Measurements from ENCODE around the gene UNC5B. TPM values are rescaled to one million over a fixed set of nuclear protein-coding genes. Genes with fewer than 3 reads are reported as not detected.

The UNC5B gene
- polyA plus RNA-seq, 12 donors = 8.2 to 17.6 (median 10.4) TPM; not detected in 1

GRCh38 chr10:71222601-71223346, 10.4 kb downstream of the UNC5B start:
- DNase-seq = no peak

DNA sequence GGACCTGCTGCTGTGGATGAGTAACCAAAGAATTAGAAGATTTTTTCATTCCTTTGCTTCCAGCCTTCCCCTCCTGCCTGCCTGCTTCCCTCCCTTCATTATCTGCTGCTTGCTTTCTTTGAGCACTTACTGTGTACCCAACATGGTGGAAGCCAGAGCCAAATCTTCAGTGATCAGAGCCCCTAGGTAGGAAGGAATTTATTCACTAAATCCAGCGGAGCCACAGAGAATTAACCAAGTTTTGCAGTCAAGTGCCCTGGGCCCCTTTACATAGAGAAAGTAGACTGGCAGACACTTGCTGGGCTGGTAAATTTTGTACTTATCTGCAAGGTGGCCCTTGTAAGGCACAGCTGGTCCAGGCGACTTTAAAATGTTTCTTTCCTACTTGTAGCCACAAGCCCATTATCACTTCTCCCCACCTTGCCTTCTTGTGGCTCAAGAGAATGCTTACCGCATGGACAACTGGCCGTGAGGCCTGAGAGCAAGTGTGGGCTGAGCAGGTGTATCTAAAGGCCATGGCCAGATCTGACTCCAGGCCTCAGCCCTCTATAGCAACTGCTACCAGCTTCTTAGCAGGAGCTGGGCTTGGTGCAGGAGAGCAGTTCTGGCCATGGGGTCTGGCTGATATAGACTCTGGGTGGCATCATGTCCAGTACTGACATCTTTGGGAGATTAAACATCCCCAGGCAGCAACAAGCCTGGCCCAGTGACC, 11.1 kb downstream of the UNC5B start:
- DNase-seq = no peak

- no peak for DNase-seq
Measured at GRCh38 chr10:71225291-71226058, 13.1 kb downstream of the UNC5B start.

DNA sequence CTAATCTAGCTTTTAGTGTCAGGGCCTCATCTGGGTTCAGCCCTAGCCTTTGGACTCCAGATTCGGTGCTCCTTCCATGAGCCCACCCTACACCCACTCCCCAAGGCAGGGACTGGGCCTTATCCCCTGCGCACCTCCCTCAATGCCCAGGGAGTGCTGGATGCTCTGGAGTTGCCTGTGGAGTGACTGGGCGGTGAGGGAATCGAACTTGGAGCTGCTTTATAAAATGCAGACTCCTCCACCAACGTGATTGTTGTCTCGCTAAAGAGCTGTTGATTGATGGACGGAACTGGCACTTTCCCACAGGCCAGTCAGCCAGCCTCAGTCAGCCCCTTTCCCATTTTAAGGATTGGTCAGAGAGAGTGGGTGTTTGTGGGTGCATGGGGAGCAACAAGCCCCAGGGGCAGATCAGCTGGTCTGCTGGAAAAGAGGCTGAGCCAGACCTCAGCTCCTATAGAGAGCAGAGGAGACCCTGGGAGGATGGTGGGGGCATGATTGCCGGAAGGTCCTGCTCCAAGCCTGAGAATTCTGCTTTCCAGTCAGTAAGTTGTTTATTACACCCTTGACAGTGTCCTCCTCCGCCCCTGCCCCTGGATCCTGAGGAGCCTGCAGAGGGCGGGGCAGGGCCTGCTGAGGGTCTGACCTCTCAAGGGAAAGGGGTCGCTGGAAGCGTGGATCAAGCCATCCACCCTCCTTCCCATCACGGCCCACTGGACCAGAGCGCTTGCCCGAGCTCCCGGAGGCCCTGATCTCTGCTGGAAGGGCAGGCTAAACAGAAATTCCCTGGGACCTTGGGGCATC, 16.7 kb downstream of the UNC5B start:
- no peak for DNase-seq

DNA sequence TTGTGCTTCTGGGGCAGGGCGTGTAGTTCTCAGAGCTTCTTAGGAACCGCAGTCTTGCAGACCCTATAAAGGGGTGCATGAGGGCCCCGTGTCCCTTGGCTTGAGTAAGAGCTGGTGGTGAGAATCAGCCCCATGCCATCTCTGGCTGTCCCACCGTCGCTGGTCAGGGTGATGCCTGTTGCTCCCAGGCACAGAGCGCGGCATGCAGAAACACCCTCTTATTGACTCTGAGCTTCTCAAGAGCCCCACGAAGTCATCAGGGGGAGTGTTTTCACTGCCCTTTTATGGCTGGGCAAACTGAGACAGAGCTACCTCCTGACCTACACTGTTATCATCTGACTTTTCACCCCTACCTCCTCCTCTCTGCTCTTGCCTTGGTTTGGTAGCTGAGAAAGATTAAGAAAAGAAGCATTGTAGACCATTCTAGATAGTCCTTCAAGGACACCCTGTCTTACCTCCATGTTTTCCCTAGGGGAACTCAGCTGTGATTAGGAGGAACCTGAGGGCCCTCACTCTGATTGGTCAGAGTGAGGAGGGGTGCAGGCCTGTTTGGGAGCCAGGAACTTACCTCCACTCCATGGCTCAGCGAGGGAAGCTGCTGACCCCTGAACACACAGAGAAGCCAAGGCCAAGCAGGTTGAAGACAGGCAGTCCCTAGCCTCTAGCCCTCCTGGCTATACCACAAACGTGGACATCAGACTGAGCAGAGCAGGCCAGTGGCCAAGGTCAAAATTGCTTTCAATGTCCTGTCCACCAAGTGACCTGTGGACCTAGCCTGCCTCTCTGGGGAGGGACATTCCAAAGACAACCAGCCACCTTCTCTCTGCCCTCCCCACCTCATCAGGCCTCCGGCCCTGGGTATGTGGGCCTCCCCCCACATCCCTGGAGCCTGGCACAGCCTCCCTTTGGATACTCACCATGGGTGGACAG, 17.6 kb downstream of the UNC5B start:
- DNase-seq = no peak

GRCh38 chr10:71230656-71231025, 18.3 kb downstream of the UNC5B start:
- no peak for DNase-seq

GRCh38 chr10:71231206-71231605, 18.8 kb downstream of the UNC5B start:
- no peak for DNase-seq

- peak; percentile 62 for DNase-seq
Measured at GRCh38 chr10:71232089-71232998, 20.0 kb downstream of the UNC5B start.

DNA sequence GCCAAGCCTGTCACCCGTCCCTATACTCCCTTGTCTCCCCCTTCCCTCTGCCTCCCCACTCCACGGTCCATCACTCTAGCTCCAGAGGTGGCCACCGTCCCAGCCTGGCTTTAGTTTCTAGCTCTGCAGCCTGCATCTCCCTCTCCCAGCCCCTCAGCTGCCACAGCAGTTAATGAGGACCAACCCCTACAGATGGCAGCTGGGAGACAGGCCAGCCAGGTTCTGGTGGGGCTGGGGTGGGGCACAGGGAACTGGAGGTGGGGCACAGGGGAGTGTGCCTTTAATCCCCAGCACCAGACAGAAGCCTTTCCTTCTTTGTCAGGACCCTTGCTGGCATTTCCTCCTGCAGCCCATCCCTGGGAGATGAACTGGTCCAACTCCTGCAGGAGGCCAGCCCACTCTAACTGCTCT, 21.1 kb downstream of the UNC5B start:
- DNase-seq = no peak

DNA sequence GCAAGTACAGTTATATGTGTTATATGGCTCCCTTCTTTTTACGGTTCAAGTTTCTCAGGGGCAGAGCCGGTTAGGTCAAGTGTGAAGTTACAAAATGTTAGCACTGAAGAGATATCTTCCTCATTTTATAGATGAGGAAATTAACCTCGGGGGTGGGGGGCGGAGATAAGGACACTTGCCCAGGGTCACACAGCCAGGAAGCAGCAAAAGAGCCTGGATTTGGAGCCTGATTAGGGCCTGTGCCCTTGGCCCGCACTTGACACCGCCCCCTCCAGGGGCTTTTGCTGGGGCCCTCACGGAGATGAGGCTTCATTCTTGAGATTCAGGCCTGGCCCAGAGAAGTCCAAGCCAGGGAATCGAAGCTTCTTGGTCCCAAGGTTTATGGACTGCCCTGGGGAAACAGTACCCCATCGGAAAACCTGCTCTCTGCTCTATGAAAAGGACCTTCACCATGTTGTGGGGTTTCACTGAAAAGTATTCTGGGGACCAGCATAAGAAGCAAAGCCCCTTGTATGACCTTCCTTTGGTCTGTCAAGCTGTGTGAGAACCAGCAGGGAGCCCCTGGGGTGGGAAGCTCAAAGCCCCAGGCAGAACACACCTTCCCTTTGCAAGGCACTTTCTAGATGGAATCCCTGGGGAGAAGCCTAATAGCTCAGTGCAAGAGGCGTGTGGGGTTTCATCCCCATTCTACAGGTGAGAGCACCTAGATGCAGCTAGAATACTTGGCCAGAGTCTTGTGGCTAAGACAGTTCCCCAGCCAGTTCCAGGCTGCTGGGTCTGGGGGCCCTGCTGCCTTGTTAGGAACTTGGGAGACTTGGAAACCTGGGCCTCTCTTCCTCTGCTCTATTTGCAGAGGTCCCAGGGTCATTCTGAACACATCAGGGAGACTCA, 21.9 kb downstream of the UNC5B start:
- no peak for DNase-seq

- no peak for DNase-seq
Measured at GRCh38 chr10:71234970-71235685, 22.8 kb downstream of the UNC5B start.

- no peak for DNase-seq
Measured at GRCh38 chr10:71235808-71236207, 23.4 kb downstream of the UNC5B start.

- no peak for DNase-seq
Measured at GRCh38 chr10:71236286-71236685, 23.9 kb downstream of the UNC5B start.

GRCh38 chr10:71236822-71237682, 24.7 kb downstream of the UNC5B start:
- DNase-seq = no peak

- DNase-seq = no peak
Measured at GRCh38 chr10:71237843-71238623, 25.7 kb downstream of the UNC5B start.

GRCh38 chr10:71238626-71239025, 26.3 kb downstream of the UNC5B start:
- no peak for DNase-seq

Measured in muscle of arm (tissue), 12 donors.